Measurements from ENCODE around the gene SEC14L1. TPM values are rescaled to one million over a fixed set of nuclear protein-coding genes. Genes with fewer than 3 reads are reported as not detected.

Gene SEC14L1
- total and polyA plus RNA-seq, 2 of the 8 experiments (the other 6 are each of a cell fraction or from before 2014, with no cell fraction given) = 27.2 to 74.4 TPM

GRCh38 chr17:77194179-77194578 lies 53.4 kb downstream of the SEC14L1 start:
- Histone ChIP-seq H3K56ac (replicated peaks; ENCODE audit: insufficient read length, low read depth, low read length) (no peak overlapping the region), H3K23ac (ENCODE audit: insufficient read length) (no peak overlapping the region), H3K9ac (replicated peaks in 1 of 4; ENCODE audit: extremely low read depth in 1 of 4, low read depth in 3 of 4, low read length in 3 of 4) (no peak overlapping the region), H3K79me1 (ENCODE audit: low read depth, low read length) (0 out of 2 replicates have a peak, but pooled peaks cover 3% of the 10 kb centered on the region), H3K14ac (ENCODE audit: insufficient read length) (no peak overlapping the region), H2AK5ac (ENCODE audit: low read depth, low read length) (no peak overlapping the region), H2BK5ac (ENCODE audit: low read depth, low read length) (no peak overlapping the region), H2BK12ac (ENCODE audit: low read depth, low read length) (no peak overlapping the region), H2BK120ac (replicated peaks; ENCODE audit: low read depth, low read length) (no peak overlapping the region), H3K23me2 (ENCODE audit: low read depth, low read length) (no peaks in the 10 kb centered on the region), H2BK20ac (ENCODE audit: low read length) (no peak overlapping the region), H2AFZ (ENCODE audit: low read length) (no peak overlapping the region), H4K91ac (replicated peaks; ENCODE audit: insufficient read length, low read length) (no peak overlapping the region), H3K79me2 (ENCODE audit: control insufficient read depth in 1 of 2, insufficient read depth in 2 of 2, low read length in 2 of 2) (no peaks in the 10 kb centered on the region), H3K27me3 (replicated peaks in 1 of 4; ENCODE audit: control insufficient read depth in 3 of 4, extremely low read depth in 1 of 4, insufficient read depth in 3 of 4, low read length in 3 of 4) (no peaks in the 10 kb centered on the region), H3K27ac (ENCODE audit: low read depth, low read length) (no peak overlapping the region), H4K8ac (ENCODE audit: extremely low read depth, insufficient read depth, low read length) (no peak overlapping the region), H2BK15ac (ENCODE audit: low read length) (no peak overlapping the region), H3K36me3 (ENCODE audit: control insufficient read depth in 2 of 4, insufficient read depth in 4 of 4, low read length in 3 of 4) (peaks cover 5 to 31% (median 20%) of the 10 kb centered on the region in 4 experiments; a peak in 7 of 8 replicates), H3K4me1 (replicated peaks in 1 of 4; ENCODE audit: control insufficient read depth in 3 of 4, insufficient read depth in 4 of 4, low read length in 3 of 4) (no peaks in the 10 kb centered on the region), H4K20me1 (replicated peaks in 1 of 2; ENCODE audit: control insufficient read depth in 1 of 2, insufficient read depth in 2 of 2, low read length in 2 of 2) (peaks cover 0 to 2% of the 10 kb centered on the region in 2 experiments), H3K9me3 (ENCODE audit: insufficient read depth in 2 of 2, low read depth in 1 of 2, low read length in 1 of 2) (no peaks in the 10 kb centered on the region), H3K4ac (replicated peaks; ENCODE audit: insufficient read length, low read depth, low read length) (no peak overlapping the region), H3K4me3 (ENCODE audit: extremely low read depth in 1 of 4, insufficient read depth in 2 of 4, low read depth in 3 of 4, low read length in 4 of 4) (no peak overlapping the region), H3K18ac (ENCODE audit: extremely low read depth, low read length) (no peak overlapping the region), H4K5ac (ENCODE audit: insufficient read length, low read depth, low read length) (no peak overlapping the region), H3K4me2 (ENCODE audit: insufficient read depth in 1 of 2, low read depth in 2 of 2, low read length in 2 of 2) (no peak overlapping the region)
- DNase-seq (ENCODE audit: low read depth in 1 of 2, low spot score in 2 of 2) (no peak), FAIRE-seq (no peak)
- no peak for TF ChIP-seq JUN (IDR thresholded peaks at IDR 0.05; ENCODE audit: low read depth, low read length)
- TF ChIP-seq, protein P1, sequence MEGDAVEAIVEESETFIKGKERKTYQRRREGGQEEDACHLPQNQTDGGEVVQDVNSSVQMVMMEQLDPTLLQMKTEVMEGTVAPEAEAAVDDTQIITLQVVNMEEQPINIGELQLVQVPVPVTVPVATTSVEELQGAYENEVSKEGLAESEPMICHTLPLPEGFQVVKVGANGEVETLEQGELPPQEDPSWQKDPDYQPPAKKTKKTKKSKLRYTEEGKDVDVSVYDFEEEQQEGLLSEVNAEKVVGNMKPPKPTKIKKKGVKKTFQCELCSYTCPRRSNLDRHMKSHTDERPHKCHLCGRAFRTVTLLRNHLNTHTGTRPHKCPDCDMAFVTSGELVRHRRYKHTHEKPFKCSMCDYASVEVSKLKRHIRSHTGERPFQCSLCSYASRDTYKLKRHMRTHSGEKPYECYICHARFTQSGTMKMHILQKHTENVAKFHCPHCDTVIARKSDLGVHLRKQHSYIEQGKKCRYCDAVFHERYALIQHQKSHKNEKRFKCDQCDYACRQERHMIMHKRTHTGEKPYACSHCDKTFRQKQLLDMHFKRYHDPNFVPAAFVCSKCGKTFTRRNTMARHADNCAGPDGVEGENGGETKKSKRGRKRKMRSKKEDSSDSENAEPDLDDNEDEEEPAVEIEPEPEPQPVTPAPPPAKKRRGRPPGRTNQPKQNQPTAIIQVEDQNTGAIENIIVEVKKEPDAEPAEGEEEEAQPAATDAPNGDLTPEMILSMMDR (IDR thresholded peaks at IDR 0.05; ENCODE audit: control extremely low read depth in 1 of 3, insufficient read depth in 1 of 3, low read depth in 1 of 3, low read length in 3 of 3) = no peak
- no peak for TF ChIP-seq POLR2A (IDR thresholded peaks at IDR 0.05; ENCODE audit: control extremely low read depth in 1 of 2, low read depth in 2 of 2, low read length in 2 of 2)
- no peak for TF ChIP-seq ZNF274 (IDR thresholded peaks at IDR 0.05; ENCODE audit: borderline replicate concordance, extremely low read depth, low read length)
- no peak for TF ChIP-seq CBX8 (IDR thresholded peaks at IDR 0.05; ENCODE audit: borderline replicate concordance, low read depth, low read length)
- no peak for TF ChIP-seq HDAC2 (IDR thresholded peaks at IDR 0.05; ENCODE audit: borderline replicate concordance in 1 of 2, low read depth in 2 of 2, low read length in 2 of 2)
- CTCF ChIA-PET (ENCODE audit: partially characterized antibody) = no interaction called here
- WGBS, 2 experiments (ENCODE audit: extremely low coverage in 1 of 2, insufficient coverage in 1 of 2, insufficient read length in 1 of 2, insufficient replicate concordance in 2 of 2, low coverage in 1 of 2, low lambda C conversion rate in 2 of 2, missing lambda C conversion rate in 1 of 2) = 93% methylated on average over 7 of the region's 7 CpGs; no CpG with 5 or more reads in 1 of the 2 experiments
- POLR2A ChIA-PET (ENCODE audit: partially characterized antibody) = no interaction called here
